Measurements from ENCODE around the gene ZNF808.

DNA sequence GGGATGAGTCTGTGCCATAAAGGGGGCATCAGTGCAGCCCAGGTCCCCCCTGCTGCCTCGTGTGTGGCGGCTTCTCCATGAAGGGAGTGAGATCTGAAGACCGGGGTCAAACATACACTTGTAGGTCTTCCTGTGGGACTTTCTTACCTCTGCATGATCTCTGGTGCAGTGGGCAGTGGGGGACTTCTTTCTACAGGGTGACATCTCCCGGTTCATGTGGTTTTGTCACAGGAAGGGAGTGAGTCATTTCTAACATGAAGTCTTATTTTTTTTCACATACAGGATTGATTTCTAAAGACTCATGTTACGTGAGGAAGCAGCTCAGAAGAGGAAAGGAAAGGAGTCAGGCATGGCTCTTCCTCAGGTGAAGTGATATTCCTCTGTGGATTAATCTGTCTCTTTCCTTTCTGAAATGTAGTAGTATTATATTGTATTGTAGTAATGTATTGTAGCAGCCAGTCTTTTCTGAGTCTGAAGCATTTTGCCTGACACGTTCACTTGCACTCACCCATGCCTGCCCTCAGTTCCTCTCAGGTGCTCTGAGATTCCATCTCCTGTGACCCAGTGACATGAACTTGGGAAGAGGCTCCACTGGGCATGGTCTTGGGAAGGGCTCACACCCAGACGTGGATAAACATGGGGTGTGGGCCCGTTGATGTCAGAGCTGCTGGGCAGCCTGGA, 15.7 kb downstream of the ZNF808 start:
- TF ChIP-seq, protein P1, sequence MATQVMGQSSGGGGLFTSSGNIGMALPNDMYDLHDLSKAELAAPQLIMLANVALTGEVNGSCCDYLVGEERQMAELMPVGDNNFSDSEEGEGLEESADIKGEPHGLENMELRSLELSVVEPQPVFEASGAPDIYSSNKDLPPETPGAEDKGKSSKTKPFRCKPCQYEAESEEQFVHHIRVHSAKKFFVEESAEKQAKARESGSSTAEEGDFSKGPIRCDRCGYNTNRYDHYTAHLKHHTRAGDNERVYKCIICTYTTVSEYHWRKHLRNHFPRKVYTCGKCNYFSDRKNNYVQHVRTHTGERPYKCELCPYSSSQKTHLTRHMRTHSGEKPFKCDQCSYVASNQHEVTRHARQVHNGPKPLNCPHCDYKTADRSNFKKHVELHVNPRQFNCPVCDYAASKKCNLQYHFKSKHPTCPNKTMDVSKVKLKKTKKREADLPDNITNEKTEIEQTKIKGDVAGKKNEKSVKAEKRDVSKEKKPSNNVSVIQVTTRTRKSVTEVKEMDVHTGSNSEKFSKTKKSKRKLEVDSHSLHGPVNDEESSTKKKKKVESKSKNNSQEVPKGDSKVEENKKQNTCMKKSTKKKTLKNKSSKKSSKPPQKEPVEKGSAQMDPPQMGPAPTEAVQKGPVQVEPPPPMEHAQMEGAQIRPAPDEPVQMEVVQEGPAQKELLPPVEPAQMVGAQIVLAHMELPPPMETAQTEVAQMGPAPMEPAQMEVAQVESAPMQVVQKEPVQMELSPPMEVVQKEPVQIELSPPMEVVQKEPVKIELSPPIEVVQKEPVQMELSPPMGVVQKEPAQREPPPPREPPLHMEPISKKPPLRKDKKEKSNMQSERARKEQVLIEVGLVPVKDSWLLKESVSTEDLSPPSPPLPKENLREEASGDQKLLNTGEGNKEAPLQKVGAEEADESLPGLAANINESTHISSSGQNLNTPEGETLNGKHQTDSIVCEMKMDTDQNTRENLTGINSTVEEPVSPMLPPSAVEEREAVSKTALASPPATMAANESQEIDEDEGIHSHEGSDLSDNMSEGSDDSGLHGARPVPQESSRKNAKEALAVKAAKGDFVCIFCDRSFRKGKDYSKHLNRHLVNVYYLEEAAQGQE (tag by site-specific recombination; IDR thresholded peaks at IDR 0.05), result no peak
- TF ChIP-seq, protein P2, sequence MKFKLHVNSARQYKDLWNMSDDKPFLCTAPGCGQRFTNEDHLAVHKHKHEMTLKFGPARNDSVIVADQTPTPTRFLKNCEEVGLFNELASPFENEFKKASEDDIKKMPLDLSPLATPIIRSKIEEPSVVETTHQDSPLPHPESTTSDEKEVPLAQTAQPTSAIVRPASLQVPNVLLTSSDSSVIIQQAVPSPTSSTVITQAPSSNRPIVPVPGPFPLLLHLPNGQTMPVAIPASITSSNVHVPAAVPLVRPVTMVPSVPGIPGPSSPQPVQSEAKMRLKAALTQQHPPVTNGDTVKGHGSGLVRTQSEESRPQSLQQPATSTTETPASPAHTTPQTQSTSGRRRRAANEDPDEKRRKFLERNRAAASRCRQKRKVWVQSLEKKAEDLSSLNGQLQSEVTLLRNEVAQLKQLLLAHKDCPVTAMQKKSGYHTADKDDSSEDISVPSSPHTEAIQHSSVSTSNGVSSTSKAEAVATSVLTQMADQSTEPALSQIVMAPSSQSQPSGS (tag by site-specific recombination; IDR thresholded peaks at IDR 0.05; ENCODE audit: low read depth), result no peak
- TF ChIP-seq, protein P3, sequence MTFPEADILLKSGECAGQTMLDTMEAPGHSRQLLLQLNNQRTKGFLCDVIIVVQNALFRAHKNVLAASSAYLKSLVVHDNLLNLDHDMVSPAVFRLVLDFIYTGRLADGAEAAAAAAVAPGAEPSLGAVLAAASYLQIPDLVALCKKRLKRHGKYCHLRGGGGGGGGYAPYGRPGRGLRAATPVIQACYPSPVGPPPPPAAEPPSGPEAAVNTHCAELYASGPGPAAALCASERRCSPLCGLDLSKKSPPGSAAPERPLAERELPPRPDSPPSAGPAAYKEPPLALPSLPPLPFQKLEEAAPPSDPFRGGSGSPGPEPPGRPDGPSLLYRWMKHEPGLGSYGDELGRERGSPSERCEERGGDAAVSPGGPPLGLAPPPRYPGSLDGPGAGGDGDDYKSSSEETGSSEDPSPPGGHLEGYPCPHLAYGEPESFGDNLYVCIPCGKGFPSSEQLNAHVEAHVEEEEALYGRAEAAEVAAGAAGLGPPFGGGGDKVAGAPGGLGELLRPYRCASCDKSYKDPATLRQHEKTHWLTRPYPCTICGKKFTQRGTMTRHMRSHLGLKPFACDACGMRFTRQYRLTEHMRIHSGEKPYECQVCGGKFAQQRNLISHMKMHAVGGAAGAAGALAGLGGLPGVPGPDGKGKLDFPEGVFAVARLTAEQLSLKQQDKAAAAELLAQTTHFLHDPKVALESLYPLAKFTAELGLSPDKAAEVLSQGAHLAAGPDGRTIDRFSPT (tag by site-specific recombination; IDR thresholded peaks at IDR 0.05), result no peak
- TF ChIP-seq ZBTB1 (tag by site-specific recombination; IDR thresholded peaks at IDR 0.05), result no peak
- TF ChIP-seq ZBTB8A (tag by site-specific recombination; IDR thresholded peaks at IDR 0.05), result no peak
- TF ChIP-seq, protein P4, sequence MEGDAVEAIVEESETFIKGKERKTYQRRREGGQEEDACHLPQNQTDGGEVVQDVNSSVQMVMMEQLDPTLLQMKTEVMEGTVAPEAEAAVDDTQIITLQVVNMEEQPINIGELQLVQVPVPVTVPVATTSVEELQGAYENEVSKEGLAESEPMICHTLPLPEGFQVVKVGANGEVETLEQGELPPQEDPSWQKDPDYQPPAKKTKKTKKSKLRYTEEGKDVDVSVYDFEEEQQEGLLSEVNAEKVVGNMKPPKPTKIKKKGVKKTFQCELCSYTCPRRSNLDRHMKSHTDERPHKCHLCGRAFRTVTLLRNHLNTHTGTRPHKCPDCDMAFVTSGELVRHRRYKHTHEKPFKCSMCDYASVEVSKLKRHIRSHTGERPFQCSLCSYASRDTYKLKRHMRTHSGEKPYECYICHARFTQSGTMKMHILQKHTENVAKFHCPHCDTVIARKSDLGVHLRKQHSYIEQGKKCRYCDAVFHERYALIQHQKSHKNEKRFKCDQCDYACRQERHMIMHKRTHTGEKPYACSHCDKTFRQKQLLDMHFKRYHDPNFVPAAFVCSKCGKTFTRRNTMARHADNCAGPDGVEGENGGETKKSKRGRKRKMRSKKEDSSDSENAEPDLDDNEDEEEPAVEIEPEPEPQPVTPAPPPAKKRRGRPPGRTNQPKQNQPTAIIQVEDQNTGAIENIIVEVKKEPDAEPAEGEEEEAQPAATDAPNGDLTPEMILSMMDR (tag by site-specific recombination; IDR thresholded peaks at IDR 0.05), result no peak
- TF ChIP-seq, protein P5, sequence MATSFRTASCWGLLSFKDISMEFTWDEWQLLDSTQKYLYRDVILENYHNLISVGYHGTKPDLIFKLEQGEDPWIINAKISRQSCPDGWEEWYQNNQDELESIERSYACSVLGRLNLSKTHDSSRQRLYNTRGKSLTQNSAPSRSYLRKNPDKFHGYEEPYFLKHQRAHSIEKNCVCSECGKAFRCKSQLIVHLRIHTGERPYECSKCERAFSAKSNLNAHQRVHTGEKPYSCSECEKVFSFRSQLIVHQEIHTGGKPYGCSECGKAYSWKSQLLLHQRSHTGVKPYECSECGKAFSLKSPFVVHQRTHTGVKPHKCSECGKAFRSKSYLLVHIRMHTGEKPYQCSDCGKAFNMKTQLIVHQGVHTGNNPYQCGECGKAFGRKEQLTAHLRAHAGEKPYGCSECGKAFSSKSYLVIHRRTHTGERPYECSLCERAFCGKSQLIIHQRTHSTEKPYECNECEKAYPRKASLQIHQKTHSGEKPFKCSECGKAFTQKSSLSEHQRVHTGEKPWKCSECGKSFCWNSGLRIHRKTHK (tag by site-specific recombination; IDR thresholded peaks at IDR 0.05), result no peak
- TF ChIP-seq SP2 (tag by site-specific recombination; IDR thresholded peaks at IDR 0.05), result no peak
- no peak for TF ChIP-seq ZNF266 (tag by site-specific recombination; IDR thresholded peaks at IDR 0.05; ENCODE audit: low read depth)
- TF ChIP-seq ZNF629 (tag by site-specific recombination; IDR thresholded peaks at IDR 0.05), result no peak
- TF ChIP-seq, protein P6, sequence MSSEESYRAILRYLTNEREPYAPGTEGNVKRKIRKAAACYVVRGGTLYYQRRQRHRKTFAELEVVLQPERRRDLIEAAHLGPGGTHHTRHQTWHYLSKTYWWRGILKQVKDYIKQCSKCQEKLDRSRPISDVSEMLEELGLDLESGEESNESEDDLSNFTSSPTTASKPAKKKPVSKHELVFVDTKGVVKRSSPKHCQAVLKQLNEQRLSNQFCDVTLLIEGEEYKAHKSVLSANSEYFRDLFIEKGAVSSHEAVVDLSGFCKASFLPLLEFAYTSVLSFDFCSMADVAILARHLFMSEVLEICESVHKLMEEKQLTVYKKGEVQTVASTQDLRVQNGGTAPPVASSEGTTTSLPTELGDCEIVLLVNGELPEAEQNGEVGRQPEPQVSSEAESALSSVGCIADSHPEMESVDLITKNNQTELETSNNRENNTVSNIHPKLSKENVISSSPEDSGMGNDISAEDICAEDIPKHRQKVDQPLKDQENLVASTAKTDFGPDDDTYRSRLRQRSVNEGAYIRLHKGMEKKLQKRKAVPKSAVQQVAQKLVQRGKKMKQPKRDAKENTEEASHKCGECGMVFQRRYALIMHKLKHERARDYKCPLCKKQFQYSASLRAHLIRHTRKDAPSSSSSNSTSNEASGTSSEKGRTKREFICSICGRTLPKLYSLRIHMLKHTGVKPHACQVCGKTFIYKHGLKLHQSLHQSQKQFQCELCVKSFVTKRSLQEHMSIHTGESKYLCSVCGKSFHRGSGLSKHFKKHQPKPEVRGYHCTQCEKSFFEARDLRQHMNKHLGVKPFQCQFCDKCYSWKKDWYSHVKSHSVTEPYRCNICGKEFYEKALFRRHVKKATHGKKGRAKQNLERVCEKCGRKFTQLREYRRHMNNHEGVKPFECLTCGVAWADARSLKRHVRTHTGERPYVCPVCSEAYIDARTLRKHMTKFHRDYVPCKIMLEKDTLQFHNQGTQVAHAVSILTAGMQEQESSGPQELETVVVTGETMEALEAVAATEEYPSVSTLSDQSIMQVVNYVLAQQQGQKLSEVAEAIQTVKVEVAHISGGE (tag by site-specific recombination; conservative IDR thresholded peaks at IDR 0.05; ENCODE audit: low read depth), result no peak
- no peak for TF ChIP-seq ZNF140 (tag by site-specific recombination; IDR thresholded peaks at IDR 0.05)

All from HEK293 (cell line).